SK-N-SH treated with all-trans-retinoic acid at 6 μM for 48 hours (cell line): ENCODE data around the gene BPIFB3.
"Not testable (repeated sequence)": the region's sequence is repeated elsewhere in the genome, so short reads cannot be mapped to it uniquely, and the experiment has no call there.

Experiments
- ATAC-seq: fragments of 200-7000 bp; cut with Tn5 transposase; 3 replicates; pipeline ENCODE4 v1.9.1; 2020; ENCODE audit warnings: mild to moderate bottlenecking, moderate library complexity
- ARNTL ChIP-seq: fragments of 450-650 bp; formaldehyde crosslinking; IDR thresholded peaks from 2 replicates; pipeline ENCODE4 v1.5.0; 2020; ENCODE audit warnings: low read depth, mild to moderate bottlenecking, moderate library complexity, borderline replicate concordance
- BACH2 ChIP-seq: fragments of 250-450 bp; sonication (Bioruptor Pico); IDR thresholded peaks from 2 replicates; pipeline ENCODE4 v1.9.0; 2021; ENCODE audit warnings: mild to moderate bottlenecking, borderline replicate concordance
- CREB5 ChIP-seq: fragments of 250-450 bp; sonication (Bioruptor Pico); IDR thresholded peaks from 2 replicates; pipeline ENCODE4 v1.5.1; 2020; ENCODE audit warnings: low read depth, mild to moderate bottlenecking, moderate library complexity
- CSDC2 ChIP-seq: fragments of 250-450 bp; sonication (Bioruptor Pico); IDR thresholded peaks from 2 replicates; pipeline ENCODE4 v1.5.0; 2020; ENCODE audit warnings: mild to moderate bottlenecking, moderate library complexity
- CSRNP3 ChIP-seq: fragments of 250-450 bp; sonication (Bioruptor Pico); IDR thresholded peaks from 2 replicates; pipeline ENCODE4 v1.5.1; 2021; ENCODE audit warnings: mild to moderate bottlenecking, moderate library complexity
- ESRRG ChIP-seq: fragments of 250-450 bp; sonication (Bioruptor Pico); IDR thresholded peaks from 2 replicates; pipeline ENCODE4 v1.6.1; 2021; ENCODE audit warnings: mild to moderate bottlenecking
- ISL1 ChIP-seq: fragments of 250-450 bp; sonication (Bioruptor Pico); IDR thresholded peaks from 2 replicates; pipeline ENCODE4 v2.1.2; 2022; ENCODE audit warnings: mild to moderate bottlenecking, moderate library complexity
- OSR1 ChIP-seq: fragments of 250-450 bp; sonication (Bioruptor Pico); IDR thresholded peaks from 2 replicates; pipeline ENCODE4 v1.8.0; 2022; ENCODE audit warnings: moderate library complexity, mild to moderate bottlenecking, inconsistent platforms
- PATZ1 ChIP-seq: fragments of 250-450 bp; sonication (Bioruptor Pico); IDR thresholded peaks from 2 replicates; pipeline ENCODE4 v1.8.0; 2020; ENCODE audit warnings: mild to moderate bottlenecking, moderate library complexity, borderline replicate concordance
- PPARA ChIP-seq: fragments of 250-450 bp; sonication (Bioruptor Pico); IDR thresholded peaks from 2 replicates; pipeline ENCODE4 v1.5.0; 2020; ENCODE audit warnings: mild to moderate bottlenecking, borderline replicate concordance
- SNAI2 ChIP-seq: fragments of 250-450 bp; sonication (Bioruptor Pico); IDR thresholded peaks from 2 replicates; pipeline ENCODE4 v1.5.0; 2020; ENCODE audit warnings: mild to moderate bottlenecking, moderate library complexity
- TSHZ2 ChIP-seq: fragments of 250-450 bp; sonication (Bioruptor Pico); IDR thresholded peaks from 2 replicates; pipeline ENCODE4 v1.5.0; 2020; ENCODE audit warnings: mild to moderate bottlenecking, moderate library complexity
- ZFP3 ChIP-seq: fragments of 250-450 bp; sonication (Bioruptor Pico); IDR thresholded peaks from 2 replicates; pipeline ENCODE4 v1.5.0; 2020; ENCODE audit warnings: mild to moderate bottlenecking, moderate library complexity
- ZNF565 ChIP-seq: fragments of 450-650 bp; formaldehyde crosslinking; conservative IDR thresholded peaks from 2 replicates; pipeline ENCODE4 v1.5.0; 2020; ENCODE audit warnings: low read depth, mild to moderate bottlenecking, moderate library complexity
- ZNF70 ChIP-seq: fragments of 450-650 bp; formaldehyde crosslinking; IDR thresholded peaks from 2 replicates; pipeline ENCODE4 v1.5.0; 2020; ENCODE audit warnings: mild to moderate bottlenecking, moderate library complexity
- ZNF8 ChIP-seq: fragments of 450-650 bp; formaldehyde crosslinking; IDR thresholded peaks from 2 replicates; pipeline ENCODE4 v1.5.0; 2020; ENCODE audit warnings: mild to moderate bottlenecking, moderate library complexity

Gene BPIFB3

GRCh38 chr20:33042430-33042829 is 11.3 kb upstream of the BPIFB3 start:
- no peak for TF ChIP-seq PATZ1 (CRISPR knock-in tag)
- TF ChIP-seq ZNF565 = no peak
- no peak for TF ChIP-seq OSR1 (CRISPR knock-in tag)
- no peak for TF ChIP-seq TSHZ2 (CRISPR knock-in tag)
- TF ChIP-seq BACH2 (CRISPR knock-in tag) = no peak
- no peak for TF ChIP-seq CSRNP3 (CRISPR knock-in tag)
- TF ChIP-seq ARNTL (CRISPR knock-in tag) = no peak
- no peak for TF ChIP-seq ZFP3 (CRISPR knock-in tag)
- no peak for TF ChIP-seq PPARA (CRISPR knock-in tag)
- TF ChIP-seq CREB5 = no peak
- no peak for TF ChIP-seq ZNF8 (CRISPR knock-in tag)
- no peak for TF ChIP-seq ESRRG (CRISPR knock-in tag)
- no peak for TF ChIP-seq ISL1 (CRISPR knock-in tag)
- no peak for TF ChIP-seq ZNF70 (CRISPR knock-in tag)
- ATAC-seq = no peak

- TF ChIP-seq ZFP3 (CRISPR knock-in tag) (no peak), SNAI2 (no peak), PATZ1 (CRISPR knock-in tag) (no peak)
- no peak for ATAC-seq
Observed at GRCh38 chr20:33042983-33043730, 10.5 kb upstream of the BPIFB3 start.

GRCh38 chr20:33043731-33044181 is 9.9 kb upstream of the BPIFB3 start:
- no peak for ATAC-seq
- TF ChIP-seq ESRRG (CRISPR knock-in tag) = no peak
- TF ChIP-seq ARNTL (CRISPR knock-in tag) = no peak
- no peak for TF ChIP-seq CSDC2

GRCh38 chr20:33045129-33045721 is 8.5 kb upstream of the BPIFB3 start:
- ATAC-seq = not testable (repeated sequence)
